DMS153 treated with DMSO at 0.1 percent for 48 hours (cell line): ENCODE results near the gene EGR4.

Source experiments
- DNase-seq: peaks from one replicate; lab custom pipeline; 2025; ENCODE audit not compliant: unreplicated experiment; lab: John Stamatoyannopoulos, UW

The EGR4 gene

DNA sequence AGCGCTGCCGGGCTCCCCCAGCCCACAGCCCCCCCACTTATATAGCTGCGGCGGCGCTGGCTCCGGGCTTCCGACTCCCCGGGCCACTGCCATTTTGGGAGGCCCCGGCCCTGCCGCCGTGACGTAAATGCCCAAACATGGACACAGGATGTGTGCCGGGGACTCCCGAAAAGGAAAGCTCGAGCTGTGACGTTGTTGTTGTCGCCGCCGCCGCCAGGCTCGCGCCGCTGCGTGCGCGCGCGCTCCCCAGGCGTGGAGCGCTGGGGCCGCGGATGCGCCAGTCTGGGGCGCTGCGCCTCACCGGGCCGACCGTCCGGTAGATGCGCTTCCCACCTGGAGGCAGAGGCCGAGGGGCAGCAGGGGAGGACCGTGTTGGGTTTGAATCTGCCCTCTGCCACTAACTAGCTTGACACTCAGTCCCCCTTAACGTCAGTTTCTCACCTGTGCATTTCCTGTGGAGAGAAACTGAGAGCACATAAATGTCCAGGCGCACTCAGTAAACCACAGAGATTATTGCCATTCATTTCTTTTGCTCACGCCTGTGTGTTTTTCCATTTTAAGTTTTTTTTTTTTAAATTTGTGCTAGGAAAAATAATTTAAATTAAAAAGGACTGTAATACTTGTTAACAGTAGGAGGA lies at the start of gene EGR4:
EGR4 (minus strand) TSS at position 15 of the 638 bp plus-strand sequence. CDS start 231 bp downstream, outside the sequence.
- peak; percentile 60 for DNase-seq

GRCh38 chr2:73341039-73341438 lies 47.7 kb upstream of the EGR4 start:
- DNase-seq, result no peak

DNA sequence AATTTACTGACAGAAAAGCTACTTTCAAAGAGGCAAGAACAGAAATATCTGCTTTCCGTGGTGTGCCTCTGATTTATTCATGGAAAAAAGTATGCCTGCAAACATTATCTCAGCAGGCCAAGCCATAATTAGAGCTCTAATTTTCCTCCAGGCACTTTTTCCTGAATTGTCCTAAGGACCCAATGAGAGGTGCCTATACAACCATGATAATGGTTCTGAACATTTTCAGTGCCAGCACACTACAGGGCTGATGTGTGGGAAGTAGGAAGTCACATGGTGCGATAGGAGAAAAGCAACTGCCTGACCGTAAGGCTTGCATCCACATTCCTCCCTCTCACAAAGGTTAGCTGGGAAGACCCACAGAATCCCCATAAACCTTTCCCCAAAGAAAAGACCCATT lies 45.9 kb upstream of the EGR4 start:
- no peak for DNase-seq

- no peak for DNase-seq
These were observed 44.5 kb upstream of the EGR4 start for GRCh38 chr2:73337828-73338227.

GRCh38 chr2:73334620-73335019 lies 41.3 kb upstream of the EGR4 start:
- DNase-seq, result no peak

DNA sequence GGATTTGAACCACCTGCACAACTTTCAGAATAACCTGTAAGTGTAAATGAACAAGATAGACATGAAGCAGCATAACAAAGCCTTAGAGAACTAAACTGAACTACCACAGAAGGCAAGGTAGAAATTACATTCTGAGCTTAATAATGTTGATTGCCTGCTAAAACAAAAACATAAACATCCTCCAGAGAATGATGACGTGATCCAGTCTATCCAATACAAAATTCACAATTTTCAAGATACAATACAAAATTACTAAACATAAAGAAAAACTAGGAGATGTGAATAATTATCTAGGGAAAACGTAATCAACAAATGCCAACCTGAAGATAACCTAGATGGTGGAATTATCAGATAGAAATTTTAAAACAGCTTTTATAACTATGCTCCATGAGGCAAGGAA lies 40.7 kb upstream of the EGR4 start:
- no peak for DNase-seq

GRCh38 chr2:73333564-73333963 lies 40.2 kb upstream of the EGR4 start:
- peak; percentile 36 for DNase-seq

DNA sequence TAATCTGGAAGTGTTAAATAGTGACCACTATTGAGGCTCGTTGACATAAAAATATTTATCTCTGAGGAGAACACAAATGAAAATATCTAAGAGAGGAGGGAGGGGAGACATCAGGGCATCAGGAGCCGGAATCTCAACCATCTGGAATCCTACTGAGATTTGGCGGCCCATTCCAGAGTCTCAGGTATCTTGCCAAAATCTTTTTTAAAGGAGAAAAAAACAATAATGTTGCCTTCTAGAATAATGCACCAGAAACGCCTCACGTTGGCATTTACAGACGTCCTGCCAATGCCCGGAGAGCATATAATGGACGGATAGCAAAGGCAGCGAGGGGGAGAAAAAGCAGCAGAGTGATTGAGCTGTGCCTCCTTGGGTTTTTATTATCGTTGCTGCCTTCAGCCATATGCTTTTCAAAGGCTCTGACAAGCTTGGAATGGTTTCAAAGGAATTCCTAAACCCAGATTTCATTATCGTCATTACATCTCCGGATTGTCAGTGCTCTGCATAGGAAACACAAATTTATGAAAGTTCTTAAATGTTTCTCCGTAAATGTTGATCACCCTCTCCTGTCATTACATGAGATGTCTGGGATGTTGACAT lies 30.9 kb upstream of the EGR4 start:
- DNase-seq, result no peak

DNA sequence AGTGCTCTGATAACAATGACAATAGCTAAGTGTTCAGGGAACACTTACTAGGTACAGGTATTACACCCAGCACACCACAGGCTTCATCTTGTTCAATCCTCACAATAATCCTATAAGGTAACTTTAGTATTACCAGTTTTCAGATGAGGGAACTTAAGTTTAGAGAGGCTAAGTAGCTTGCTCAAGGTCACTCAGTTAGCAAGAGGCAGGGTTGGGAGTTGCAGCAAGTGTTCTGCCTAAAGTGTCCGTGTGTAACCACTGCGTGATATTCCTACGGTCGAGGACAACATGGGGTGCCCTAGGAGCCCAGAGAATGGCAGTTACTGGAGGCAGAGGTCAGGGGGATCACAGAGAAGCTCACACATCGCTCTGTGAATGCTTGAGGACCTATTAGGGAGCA lies 30.2 kb upstream of the EGR4 start:
- DNase-seq, result no peak

DNA sequence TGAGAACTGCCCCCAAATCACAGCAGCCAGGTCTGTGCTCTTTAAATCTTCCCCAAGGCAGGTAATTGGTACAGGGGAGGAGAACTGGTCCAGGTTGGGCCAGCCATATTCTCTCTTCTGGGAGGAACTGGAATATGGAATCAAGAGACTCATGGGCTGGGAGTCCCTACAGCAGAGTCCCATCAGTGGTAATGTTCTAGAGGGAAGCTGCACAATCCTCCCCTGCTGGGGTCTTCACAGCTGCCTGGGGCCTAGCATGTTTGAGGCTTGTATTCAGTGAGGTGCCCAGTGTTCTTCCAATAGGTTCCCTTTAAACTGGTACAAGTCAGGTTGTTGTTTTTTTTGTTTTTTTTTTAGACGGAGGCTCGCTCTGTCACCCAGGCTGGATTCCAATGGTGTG lies 21.1 kb upstream of the EGR4 start:
- DNase-seq, result no peak

DNA sequence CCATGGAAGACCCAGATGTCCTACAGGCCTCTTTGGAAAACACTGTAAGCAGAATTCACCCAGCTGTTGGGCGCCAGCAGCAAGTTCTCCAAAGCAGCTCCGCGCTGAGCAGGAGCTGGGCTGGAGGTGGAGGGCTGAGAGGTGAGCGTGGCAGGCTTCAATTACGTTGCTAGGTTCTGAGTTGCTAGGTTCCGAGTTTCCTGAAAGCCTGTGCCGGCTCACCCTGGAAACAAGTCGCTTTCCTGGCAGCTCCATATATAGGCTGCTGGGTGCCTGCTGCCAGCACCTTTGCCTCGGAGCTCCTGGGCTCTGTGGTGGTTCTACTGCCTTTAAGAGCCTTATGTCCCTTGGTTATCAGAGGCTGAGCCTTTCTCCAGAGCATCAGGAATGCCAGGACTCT lies 14.4 kb upstream of the EGR4 start:
- peak; percentile 39 for DNase-seq

- DNase-seq, result no peak
These were observed 8.3 kb upstream of the EGR4 start for GRCh38 chr2:73301636-73302035.

GRCh38 chr2:73300926-73301325 lies 7.6 kb upstream of the EGR4 start:
- no peak for DNase-seq

GRCh38 chr2:73297586-73297985 lies 4.2 kb upstream of the EGR4 start:
- no peak for DNase-seq

GRCh38 chr2:73297151-73297559 lies 3.8 kb upstream of the EGR4 start:
- peak; percentile 36 for DNase-seq

- DNase-seq, result no peak
These were observed 2.5 kb upstream of the EGR4 start for GRCh38 chr2:73295751-73296400.

DNA sequence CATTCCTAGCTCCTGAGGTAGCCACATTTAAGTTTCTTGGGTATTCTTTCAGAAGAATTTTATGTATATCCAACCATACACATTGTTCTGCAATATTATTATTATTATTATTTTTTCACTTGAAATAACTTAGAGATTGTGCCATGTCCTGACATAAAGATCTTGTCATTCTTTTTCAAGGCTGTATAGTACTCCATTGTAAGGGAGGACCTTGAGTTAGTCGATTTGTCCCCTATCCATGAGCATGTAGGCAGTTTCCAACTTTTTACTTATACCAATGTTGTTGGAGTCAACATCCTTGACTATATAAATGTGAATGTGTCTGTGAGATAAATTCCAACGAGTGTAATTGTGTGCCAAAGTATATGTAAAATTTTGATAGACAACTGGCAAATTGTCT lies 891 bp upstream of the EGR4 start:
- DNase-seq, result no peak

DNA sequence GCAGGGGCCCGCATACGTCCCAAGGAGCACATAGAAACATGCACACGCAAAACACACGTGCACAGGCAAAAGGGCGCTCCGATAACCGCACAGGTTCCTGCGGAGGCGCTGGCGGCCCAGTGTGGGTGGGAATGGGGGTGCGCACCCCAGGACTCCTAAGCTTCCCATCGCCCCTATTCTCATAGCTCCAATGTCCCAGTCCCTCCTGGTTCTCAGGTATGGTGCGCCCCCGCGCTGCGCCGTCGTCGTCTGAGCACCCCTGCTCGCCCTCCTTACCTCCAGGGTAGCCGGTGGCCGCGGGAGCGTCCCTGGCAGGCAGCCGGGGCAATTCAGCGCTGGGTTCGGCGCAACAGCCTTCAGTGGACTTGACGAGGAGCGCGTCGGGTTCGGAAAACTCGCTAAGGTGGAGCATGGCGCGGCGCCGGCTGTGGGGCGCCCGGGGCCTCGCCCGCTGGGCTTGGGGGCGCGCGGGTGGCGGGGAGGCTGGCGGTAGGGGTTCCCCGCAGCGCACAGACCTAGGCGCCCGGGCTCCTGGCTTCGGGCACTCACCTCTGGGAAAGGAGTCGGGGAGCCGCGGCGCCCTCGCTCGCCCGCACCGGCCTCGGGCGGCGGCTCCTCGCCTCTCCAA lies 328 bp downstream of the EGR4 start:
- DNase-seq, result no peak

DNA sequence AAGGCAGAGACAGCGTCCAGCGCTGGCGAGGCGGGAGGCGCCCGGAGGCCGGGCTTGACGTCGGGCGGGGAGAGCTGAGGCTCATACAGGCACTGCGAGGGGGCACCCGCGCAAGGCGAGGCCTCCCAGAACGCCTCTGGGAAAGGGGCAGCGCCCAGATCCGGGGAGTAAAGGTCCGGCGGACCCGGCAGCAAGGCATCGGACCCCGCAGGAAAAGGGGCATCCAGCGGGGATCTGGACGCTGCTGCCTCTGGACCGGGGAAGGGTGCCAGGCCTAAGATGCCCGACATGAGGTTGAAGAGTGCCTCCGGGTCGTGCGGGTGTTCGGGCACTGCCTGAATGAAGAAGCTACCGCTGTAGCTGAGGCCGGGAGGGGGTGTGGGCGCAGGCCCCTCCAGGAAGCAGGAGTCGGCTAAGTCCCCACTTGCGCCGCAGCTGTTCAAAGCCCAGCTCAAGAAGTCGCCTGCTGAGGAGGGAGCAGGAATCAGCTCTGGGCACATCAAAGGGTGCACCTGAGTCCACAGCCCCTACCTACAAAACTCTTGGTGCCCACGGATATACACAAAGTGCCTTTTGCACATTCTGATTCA lies 937 bp downstream of the EGR4 start:
- DNase-seq, result no peak

DNA sequence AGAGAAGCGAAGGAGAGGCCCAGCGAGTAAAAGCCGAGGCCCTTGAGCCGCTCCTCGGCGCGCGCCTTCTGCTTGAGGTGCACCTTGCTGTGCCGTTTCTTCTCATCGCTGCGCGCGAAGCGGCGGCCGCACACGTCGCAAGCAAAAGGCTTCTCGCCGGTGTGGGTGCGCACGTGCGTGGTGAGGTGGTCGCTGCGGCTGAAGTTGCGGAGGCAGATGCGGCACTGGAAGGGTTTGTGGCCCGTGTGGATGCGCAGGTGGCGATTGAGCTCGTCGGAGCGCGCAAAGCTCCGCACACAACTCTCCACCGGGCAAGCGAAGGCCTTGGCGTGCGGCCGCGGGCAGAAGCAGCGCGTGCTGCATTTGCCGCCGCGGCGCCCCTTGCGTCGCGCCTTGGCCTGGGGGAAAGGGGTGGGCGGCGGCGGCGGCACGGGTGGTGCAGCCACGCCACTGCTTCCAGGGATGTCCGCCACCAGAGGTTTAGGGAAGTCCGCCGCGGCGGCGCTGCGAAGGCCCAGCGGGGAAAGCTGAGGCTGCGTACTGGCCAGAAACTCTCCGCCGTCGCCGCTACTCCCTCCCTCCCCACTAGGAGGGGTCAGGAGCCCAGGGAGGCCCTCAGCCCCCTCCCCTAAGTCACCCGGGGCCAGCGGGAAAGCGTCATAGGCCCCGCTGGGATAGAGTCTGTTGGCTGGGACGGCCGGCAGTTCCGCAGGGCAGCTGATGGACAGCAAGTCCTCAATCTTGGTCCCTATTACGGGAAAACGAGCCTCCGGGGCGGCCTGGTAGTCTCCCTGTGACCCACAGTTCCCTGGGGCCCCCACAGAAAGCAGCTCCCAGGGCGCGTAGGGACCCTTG lies 1.7 kb downstream of the EGR4 start:
- no peak for DNase-seq

DNA sequence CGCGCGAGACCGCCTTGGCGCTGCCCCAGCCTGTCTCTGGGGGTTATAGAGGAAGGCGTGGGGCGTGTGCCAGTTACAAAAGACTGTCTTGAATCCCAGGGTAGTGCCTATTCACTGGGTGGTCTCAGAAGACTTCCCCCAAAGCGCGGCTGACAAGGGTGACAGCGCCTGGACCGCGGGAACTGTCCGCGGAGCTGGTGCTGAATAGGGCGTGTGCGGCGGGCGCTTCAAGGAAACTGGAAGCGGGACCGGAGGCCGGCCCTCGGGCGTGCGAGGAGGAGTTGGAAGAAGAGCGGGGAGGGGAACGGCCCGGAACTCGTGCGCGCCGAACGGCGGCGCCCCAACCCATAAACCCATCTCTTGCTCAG lies 2.3 kb downstream of the EGR4 start:
- no peak for DNase-seq
